ENCODE data around the gene NKX6-1.

- TF ChIP-seq CTCF (IDR thresholded peaks at IDR 0.05), result no peak
- TF ChIP-seq POLR2A (IDR thresholded peaks at IDR 0.05), result no peak
Observed at GRCh38 chr4:84500386-84501201, 1.5 kb upstream of the NKX6-1 start.
